NB4 (cell line): Measurements from ENCODE around the gene DRAP1.
"Not testable (repeated sequence)": the region's sequence is repeated elsewhere in the genome, so short reads cannot be mapped to it uniquely, and the experiment has no call there.

Experiments used
- DNase-seq: peaks from one replicate; pipeline ENCODE4 v3.0.0; 2010; ENCODE audit warnings: low read depth
- H3K4me3 ChIP-seq: one replicate; pipeline ENCODE4 v1.5.1; 2011; ENCODE audit warnings: mild to moderate bottlenecking, low read depth, low read length, moderate library complexity
- CTCF ChIP-seq: IDR thresholded peaks from one replicate; pipeline ENCODE4 v1.5.1; 2012; ENCODE audit warnings: low read depth, low read length
- MAX ChIP-seq: IDR thresholded peaks from 2 replicates; pipeline ENCODE4 v1.6.1; 2011; ENCODE audit warnings: low read depth, low read length
- MYC ChIP-seq: IDR thresholded peaks from 2 replicates; pipeline ENCODE4 v1.6.1; 2011; ENCODE audit warnings: low read depth, low read length
- POLR2A ChIP-seq: IDR thresholded peaks from 2 replicates; pipeline ENCODE4 v1.6.1; 2011; ENCODE audit warnings: mild to moderate bottlenecking; ENCODE audit not compliant: insufficient read length; ENCODE audit errors: extremely low read depth

DRAP1 gene

GRCh38 chr11:65945430-65945911 is 26.2 kb downstream of the DRAP1 start, which contains the start of gene TSGA10IP:
Gene TSGA10IP, plus strand, starts transcription at chr11:65945480. Its CDS starts 196 bp downstream, at chr11:65945676.
- TF ChIP-seq POLR2A (no peak), MAX (no peak), CTCF (no peak)
- H3K4me3 ChIP-seq, result no peak within 1 kb of the TSS
- no peak for DNase-seq

GRCh38 chr11:65945941-65946558 is 26.8 kb downstream of the DRAP1 start:
- DNase-seq, result no peak
- H3K4me3 ChIP-seq, result no peak overlapping the region
- no peak for TF ChIP-seq MAX
- no peak for TF ChIP-seq CTCF
- no peak for TF ChIP-seq POLR2A
- no peak for TF ChIP-seq MYC

DNA sequence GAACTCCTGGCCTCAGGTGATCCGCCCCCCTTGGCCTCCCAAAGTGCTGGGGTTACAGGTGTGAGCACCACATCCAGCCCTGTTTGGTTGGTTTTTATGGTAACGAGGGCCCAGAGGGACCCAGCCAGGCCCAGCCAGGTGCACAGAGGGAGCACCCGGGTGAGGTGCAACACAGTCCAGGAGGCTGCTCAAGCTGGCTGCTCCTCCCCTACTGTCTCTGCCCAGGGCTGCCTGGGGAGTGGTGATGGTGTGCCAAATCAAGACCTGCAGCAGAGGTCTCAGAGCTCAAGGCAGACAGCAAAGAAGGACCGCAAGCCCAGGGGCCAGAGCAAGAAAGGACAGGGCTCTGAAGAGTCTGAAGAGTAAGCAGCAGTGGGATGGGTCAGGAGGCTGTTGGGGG is 27.4 kb downstream of the DRAP1 start:
- TF ChIP-seq MYC (no peak), CTCF (no peak)
- H3K4me3 ChIP-seq, result no peak overlapping the region

GRCh38 chr11:65947133-65947532 is 27.9 kb downstream of the DRAP1 start:
- TF ChIP-seq POLR2A (no peak), CTCF (no peak), MAX (no peak), MYC (no peak)

More for the DNA sequence above, 27.4 kb downstream of the DRAP1 start:
- no peak for DNase-seq

DNA sequence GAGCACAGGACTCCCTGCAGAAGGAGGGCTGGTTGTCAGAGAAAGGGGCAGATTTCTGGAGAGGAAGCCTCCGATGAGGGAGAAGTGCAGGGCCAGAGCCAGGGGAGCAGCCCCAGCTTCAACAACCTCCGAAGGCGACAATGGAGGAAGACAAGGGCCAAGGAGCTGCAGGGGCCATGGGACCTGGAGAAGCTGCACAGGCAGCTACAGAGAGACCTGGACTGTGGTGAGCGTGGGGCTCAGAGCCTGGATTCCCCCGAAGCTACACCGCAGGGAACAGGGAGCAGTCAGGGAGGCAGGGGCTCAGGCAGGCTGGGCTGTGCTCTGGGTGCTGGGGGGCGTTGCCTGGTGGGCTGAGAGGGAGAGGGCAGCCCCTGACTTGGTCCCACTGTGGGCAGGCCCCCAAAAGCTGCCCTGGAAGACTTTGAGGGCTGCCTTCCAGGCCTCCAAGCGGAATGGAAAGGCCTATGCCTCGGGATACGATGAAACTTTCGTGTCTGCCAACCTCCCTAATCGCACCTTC is 28.4 kb downstream of the DRAP1 start:
- DNase-seq, result no peak
- TF ChIP-seq CTCF, result no peak
- TF ChIP-seq MYC, result no peak
- TF ChIP-seq POLR2A, result no peak
- no peak for TF ChIP-seq MAX
- no peak overlapping the region for H3K4me3 ChIP-seq

More at GRCh38 chr11:65947133-65947532, 27.9 kb downstream of the DRAP1 start:
- H3K4me3 ChIP-seq, result no peak overlapping the region
- no peak for DNase-seq

GRCh38 chr11:65950711-65951110 is 31.5 kb downstream of the DRAP1 start:
- not testable (repeated sequence) for H3K4me3 ChIP-seq, DNase-seq

- not testable (repeated sequence) for DNase-seq, H3K4me3 ChIP-seq
These were observed 32.4 kb downstream of the DRAP1 start for GRCh38 chr11:65951641-65952040.
